GM19397 (cell line): ENCODE results near the gene AOPEP.

Source experiments
- ATAC-seq: cut with Tn5 transposase; IDR thresholded peaks from one replicate; pipeline ENCODE4 v1.9.1; 2021; ENCODE audit warnings: mild to moderate bottlenecking, moderate library complexity; ENCODE audit not compliant: unreplicated experiment

The AOPEP gene

DNA sequence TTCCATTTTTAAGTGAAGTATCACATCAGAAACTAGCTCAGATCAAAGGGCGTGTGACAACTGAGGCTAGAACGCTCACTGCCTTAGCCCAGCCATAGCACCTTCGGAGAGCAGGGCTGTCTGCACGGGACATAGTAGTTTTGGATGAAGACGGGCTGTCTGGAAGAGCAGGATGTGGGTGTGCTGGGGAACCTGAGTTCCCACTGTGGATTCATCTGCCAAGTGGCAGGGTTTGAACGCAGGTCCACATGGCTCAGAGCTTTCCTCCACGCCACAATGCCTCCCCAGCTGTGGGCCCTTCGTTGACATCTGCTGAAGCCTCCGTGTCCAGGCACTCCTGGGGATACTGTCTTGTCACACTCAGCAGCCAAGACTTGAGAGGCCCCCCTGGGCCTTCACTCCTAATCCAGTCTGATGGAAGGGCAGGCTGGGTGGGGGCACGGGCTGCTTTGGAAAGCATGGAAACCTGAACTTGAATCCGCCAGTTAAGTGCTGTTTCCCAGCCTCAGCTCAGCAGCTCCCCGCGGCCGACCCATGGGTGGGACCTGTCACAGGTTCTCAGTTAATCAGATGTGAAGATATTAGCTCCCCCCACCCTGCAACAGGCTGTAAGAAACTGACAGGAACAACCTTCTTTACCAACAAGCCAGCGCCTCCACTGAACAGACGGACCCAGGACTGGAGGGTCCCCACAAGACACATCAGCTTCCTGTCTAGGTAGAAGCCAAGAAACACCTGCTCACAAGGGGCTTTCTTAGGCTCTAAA is 362.9 kb downstream of the AOPEP start:
- no peak for ATAC-seq

DNA sequence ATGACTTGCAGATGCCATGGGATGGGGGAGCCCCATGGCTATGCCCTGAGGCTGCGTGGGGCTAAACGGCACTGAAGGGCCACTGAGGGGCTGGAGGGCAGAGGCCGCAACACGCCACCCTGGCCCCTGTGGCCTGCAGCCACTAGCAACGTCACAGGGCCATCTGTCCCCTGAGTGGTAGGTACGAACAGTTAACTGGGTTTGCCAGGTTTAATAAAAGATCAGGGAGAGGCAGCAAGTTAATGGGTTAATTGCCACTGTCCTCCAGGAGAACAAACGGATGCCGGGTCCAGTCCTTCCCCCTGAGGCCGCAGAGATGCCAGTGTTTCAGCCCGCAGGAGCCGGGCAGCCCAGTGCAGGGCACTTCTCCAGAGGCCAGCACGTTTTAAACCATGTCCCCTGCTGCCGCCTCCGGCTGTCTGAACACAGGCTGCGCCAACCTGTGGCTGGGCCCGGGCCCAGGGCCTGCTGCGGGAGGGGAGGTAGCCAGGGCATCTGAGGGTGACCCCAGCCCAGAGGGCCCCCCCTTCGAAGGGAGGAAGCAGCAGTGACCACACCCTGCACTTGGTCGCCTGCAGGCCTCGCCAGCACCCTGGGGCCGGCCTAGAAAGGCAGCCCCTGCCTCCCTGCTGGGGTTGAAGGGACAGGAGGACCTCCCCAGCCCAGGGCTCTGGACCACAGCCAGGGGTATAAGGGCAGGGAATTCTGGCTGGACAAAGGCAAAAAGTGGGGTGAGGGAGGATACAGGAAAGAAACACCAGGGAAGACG is 363.7 kb downstream of the AOPEP start:
- ATAC-seq: no peak

DNA sequence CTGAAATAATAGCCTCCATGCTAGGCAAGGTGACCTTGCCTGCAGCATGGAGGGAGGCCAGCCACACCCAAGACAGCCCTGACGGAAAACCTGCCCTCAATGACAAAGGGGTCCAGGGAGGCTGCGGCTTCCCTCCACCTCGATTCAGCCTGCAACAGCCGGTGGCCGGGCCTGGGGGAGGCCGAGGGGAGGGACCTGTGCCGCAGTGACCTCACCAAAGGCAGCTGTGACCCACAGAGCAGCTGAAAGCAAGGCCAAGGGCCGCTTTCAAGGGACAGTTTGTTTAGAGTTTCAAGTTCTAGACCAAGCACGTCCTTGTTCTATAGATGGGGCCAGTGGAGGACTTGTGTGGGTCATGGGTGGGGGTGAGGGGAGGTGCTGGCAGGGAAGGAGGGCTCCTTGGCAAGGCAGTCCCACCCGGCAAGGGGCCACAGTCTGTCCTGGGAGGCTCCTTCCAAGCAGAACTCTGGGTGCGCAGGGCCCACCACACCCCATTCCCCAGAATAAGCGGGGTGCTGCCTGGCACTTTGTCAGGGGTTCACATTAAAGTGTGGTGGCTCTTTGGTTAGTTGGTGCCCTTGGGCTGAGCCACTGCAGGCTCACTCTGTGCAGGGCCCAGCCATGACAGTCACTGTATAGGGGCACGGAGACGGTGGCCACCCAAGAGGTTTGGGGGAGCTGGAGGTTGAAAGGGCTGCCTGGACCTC is 364.5 kb downstream of the AOPEP start:
- no peak for ATAC-seq

DNA sequence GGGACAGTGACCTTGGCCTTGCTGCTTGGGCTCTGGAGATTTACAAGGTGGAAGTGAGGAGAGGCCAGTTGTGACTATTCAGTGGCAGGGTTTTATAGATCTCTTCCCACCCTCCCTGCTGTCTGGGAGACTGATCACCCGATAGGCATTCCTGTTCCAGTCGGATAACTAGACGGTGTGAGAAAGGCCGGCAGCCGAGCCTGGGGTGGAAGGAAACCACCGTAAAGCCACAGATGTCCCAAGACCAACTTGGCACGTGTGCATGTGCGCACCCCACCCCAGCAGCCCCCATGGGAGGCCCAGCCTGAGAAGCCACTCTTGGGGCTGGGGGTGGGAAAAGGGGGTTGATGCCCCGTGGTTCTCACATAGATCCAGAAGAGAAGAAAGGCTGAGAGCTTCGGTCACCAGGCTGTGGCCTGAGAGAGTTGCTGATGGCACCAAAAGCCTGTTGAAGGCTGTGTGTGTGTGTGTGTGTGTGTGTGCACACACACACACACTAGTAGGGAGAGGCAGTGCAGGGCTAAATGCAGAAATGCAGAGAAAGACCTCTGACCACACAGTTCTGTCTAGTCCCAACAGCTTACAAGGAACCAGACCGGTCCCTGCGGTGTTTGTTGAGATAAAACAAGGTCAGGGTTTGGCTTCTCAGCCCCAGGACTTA is 365.2 kb downstream of the AOPEP start:
- ATAC-seq: no peak

DNA sequence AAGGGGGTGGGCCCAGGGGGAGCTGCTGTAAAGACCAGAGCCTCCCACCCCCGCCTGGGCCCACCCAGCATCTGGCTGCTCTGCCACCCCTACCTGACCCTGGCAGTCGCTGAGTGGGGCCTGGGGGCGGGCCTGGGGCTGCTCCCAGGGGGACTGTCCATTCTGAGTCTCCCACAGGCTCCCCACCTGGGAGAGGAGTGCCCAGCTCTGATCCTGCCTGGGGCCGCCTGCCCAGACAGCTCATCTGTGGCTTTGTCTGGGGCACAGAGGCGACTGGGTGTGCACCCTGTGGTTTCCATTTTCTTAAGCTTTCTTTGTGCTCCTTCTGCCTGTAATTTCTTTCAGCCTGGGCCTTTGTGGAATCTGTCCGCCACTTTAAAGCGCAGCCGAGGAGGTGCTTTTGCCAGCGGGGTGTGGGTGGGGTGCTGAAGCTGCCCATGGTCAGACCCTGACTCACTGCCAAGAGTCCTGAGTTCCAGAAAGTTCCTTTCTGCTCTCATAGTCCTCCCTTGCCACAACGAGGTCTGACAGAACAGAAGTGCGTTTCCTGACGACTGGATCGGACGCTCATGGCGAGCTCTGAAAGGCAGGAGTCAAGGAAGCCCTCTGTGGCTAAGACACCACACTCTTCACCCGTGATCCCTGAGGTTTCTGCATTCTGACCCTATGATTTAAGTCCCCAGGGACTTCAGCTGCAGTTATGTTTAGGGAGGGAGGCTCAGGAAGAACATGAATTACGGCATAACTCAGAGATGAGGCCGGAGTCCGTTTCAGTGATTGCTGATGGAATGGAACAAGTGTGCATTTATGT is 366.0 kb downstream of the AOPEP start:
- ATAC-seq: no peak

DNA sequence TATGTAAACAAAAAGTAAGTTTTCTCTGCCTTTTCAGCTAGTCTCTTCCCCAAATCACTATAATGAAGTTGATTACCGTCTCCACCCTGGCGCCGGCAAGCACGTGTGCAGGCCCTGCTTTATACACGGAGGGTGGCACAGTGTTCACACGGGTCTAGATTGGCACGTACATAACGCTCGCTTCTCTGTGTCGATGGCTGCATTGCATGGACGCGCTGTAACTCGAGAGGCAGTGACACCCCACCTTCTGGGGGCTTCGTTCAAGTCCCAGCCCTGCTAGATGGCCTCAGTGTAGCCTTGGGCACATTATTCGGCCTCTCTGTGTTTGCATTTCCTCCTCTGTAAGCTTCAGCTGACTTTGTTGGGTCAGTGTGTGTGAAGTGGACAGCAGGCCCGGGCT is 367.1 kb downstream of the AOPEP start:
- no peak for ATAC-seq

DNA sequence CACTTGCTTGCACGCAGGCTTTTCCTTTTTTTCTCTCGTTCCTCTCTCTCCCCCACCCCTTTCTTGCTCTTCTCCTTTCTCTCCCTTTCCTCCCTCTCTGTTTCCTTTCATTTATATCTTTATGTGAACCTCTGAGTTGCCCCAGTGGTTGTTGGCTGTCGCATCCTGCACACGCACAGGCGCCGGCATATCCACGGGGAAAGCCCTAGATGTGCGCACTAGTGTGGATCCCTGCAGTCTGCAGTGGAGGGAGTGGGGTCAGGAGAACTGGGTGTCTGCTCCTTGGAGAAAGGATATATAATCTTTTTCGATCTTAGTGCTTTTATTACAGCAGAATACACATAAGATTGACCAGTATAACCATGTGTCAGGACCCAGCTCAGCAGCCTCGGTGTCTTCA is 367.5 kb downstream of the AOPEP start:
- no peak for ATAC-seq

DNA sequence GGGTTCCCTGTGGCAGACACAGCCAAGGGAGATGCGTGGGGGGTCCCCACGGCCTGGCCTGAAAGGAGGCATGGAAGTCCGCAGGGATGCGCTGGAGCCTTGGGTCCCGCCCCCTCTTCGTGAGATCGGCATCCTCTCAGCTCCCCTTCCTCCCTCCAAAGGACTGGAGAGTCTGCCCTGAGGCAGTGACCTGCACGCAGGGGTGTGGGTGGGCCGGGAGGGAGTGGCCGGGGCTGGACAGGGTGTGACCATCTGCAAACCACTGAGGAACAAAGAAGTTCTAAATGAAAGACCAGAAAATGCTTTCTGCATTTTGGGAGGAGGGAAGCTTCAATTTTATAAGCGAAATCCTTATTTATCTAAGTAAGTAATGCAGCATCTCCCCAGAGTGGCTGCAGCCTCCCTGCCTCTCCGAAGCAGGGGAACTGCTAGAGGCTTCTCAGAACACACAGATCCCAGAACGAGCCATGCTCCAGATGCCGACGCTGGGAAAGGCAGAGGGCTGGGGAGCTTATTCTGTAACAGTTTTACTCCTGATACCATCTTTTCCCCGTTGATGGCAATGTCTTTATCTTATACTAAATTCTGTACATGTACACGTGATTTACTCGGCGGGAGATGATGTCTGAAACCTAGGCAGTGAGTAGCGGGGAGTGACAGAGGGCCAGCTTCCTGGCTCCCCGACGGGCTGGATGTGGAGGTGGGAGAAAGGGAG is 369.3 kb downstream of the AOPEP start:
- no peak for ATAC-seq

DNA sequence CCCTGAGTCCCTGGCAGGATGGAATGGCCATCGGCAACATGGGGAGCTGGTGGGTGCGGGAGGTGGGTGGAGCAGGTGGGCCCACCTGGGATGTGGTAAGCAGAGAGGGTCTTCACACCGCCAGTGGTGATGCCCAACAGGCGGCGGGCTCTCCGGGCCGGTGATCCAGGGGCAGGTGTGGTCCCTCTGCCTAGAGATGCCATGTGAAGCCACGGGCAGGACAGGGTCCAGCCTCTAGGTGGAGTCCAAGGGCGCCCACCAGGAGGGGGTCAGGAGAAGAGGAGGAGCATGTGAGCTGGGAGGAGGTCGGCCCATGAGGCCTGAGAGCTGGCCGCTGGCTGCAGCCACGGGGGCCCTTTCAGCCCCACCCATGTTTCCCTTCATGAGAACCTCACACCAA is 369.9 kb downstream of the AOPEP start:
- ATAC-seq: no peak

DNA sequence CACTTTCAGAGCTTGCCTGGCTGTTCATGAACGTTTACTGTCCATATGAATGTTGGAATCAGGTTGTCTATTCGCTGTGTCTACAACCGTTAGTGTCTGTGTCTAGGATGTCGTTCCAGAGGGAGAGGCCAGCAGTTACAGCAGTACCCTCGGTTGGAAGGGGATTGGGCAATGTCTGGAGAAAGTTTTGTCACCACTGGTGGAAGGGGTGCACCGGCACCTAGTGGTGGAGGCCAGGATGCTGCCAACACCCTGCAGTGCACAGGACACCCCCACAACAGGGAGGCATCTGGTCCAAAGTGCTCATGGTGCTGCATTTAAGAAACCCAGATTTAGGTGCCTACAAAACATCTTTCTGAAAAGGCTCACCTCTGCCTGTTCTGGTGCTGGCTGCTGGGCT is 370.3 kb downstream of the AOPEP start:
- no peak for ATAC-seq

DNA sequence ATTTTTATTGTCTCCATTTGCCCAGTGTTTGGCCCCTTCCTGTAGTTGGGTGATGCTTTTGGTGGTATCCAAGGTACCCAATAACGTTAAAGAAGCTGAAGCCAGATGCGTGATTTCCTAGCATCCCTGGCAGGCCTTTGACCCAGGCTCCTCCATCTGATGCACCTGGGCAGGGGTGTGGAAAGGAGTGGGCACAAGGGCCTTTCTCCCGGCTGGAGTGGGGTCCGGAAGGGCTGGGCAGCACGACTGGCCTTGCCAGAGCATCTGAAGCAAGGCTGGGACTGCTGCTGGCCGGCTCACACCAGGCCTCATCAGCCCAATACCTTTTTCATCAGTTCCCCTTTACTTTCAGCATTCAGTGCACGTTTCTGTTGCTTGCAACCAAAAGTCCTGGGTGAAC is 370.8 kb downstream of the AOPEP start:
- no peak for ATAC-seq

DNA sequence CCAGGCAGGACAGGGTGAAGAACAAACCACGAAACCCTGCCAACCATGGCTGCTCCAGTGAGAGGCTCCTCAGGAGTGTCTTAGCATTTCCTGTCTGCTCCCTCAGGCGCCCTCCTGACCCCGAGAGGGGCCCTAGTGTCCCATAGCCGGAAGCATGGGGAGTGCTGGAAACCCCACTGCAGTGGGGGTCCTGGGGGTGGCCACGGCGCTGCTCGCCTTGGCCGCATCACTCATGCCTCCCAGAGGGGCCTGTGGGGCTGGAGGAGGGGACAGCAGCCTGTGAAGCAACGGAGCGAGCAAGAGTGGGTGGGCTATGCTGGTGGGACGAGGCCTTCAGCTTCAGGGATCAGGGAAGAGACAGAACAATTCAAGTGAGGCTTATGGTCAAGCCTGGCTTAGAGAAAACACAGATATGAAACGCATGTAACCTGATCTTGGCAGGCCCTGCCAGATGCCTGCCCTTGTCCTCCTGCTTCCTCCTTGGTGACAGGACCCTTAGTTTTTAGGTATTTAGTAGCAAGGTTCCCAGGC is 372.0 kb downstream of the AOPEP start:
- ATAC-seq: no peak

DNA sequence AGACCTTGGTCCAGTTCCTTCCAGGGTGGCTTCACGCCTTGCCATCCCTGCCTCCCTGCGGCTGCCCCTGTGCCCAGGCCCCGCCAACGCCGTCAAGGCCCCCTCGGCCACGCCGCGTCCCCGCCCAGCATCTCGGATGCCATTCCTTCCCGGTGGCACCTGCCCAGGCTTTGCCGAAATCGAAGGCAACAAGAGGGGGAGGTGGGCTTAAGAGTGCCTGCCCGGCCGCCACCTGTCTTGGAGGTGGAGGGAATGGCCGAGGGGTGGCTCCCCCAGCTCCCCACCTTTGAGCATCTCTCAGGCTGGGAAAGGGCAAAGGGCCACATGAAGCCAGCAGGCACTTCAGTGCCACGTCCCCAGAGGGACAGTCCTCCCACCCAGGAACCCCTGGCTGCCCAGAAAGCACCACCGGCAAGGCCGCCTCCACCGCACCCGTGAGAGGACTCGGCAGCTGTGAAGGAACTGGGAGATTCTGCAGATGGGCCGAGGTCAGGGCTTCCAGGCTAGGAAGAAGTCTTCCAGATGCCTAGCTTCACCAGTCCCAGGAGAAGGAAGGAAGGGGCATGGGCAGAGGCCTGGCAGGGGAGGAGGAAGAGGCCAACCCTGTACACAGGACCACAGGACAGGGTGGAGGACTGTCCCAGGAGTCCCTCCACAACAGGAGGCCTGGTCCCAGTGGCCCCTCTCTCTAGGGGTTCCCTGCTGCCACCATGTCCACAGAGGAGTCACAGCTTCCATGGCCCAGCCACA is 373.0 kb downstream of the AOPEP start:
- no peak for ATAC-seq

DNA sequence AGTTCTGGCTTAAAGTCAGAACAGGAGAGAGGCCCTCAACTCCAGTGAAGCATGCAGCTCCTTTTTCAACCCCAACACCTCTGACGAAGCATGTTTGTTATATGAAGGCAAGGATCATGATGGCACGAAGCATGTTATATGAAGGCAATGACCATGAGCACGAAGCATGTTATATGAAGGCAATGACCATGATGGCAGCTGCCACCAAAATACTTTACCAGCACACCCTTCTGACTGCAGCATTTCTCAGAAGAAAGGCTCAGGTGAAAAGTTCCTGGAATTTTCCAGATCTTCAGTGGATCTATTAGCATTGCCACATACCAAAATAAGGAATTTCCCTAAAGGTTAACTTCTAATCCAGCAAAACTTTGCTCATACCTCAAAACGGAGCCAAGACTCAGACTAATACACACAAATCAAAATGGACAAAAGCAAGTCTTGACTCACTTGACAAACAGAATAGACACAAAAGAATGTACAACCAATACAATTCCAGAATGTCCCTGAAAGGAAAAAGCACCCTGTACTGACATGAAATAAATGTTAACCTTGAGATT is 373.6 kb downstream of the AOPEP start:
- no peak for ATAC-seq

DNA sequence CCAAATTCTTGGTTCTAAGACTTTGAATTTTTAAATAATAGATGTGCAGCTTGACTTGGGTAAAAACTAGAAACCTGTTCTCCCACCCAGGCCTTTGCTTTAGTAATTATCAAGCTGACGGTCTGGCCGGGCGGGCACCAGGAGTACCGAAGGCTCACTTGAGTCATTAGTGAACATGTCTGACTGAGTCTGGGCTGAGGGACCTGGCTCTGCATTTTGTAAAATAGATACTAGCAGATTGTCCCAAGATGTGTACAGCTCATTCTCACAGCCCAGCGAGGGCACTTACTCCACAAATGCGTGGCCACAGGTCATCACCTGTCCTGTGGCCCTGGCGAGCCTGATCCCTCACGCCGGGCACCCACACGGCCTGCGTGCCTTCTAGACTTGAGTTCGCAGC is 374.8 kb downstream of the AOPEP start:
- no peak for ATAC-seq

DNA sequence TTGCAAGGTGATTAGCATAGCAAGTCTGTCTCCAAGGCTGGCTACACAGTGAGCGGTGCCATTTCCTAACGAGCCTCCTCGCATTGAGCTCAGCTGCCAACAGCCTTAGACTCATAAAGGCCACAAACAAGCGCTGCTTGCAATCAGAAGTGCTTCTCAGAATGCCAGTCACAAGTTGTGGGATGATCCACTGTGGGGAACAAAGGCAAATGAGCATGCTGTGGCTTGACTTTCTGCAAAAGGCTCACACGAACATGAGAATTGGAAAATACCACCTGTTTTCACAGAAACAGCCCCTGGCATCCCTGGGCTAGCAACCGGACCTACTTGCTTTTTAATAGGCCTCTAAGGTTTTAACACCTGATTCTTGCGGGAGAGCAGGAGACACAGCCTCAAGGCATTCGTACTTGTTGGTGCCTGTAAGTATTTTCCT is 375.5 kb downstream of the AOPEP start:
- ATAC-seq: no peak

DNA sequence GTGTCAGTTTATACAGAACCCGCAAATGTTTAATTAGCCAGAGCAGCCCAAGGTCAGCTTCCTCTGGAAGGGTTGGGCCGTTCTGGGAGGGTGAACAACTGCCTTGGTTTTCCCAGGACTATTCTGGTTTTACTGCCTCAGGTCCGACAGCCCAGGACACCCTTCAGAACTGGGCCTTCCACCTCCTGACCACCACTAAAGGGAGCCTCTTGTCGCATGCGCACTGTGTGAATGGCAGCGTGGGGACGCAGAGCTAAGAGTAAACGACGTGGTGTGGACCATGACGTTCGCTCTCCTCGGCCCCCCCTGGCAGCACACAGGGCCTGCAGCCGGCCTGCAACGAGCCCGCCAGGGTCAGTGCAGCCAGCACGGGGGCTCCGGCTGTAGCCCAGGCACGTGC is 376.1 kb downstream of the AOPEP start:
- ATAC-seq: no peak

DNA sequence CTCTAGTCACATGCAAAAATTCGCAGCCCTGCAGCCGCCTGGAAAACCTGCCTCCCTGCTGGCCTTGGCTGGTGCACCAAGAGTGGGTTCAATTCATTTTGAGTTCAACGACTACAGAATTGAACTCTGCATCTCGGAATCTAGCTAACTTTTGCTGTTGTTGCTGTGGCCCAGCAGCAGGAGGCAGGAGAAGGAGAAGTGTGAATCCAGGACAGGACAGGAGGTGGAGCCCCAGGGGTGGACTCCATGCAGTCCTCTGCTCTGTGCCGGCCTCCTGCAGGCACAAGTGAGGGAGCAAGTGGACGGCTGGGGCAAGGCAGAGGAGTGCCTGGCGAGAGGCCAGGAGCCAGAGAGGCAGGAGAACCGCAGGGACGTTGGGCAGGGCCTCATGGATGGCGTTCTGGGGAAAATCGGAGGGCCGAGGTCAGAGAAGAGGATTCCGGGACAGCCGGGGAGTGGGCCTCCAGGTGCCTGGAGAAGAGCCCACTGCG is 376.8 kb downstream of the AOPEP start:
- ATAC-seq: no peak
